ENCODE measurements around the gene CNTN1. TPM values are rescaled to one million over a fixed set of nuclear protein-coding genes. Genes with fewer than 3 reads are reported as not detected.
"Not testable (repeated sequence)": the region's sequence is repeated elsewhere in the genome, so short reads cannot be mapped to it uniquely, and the experiment has no call there.

The CNTN1 gene
- total RNA-seq, 1 donor from 2014 or later: not detected

DNA sequence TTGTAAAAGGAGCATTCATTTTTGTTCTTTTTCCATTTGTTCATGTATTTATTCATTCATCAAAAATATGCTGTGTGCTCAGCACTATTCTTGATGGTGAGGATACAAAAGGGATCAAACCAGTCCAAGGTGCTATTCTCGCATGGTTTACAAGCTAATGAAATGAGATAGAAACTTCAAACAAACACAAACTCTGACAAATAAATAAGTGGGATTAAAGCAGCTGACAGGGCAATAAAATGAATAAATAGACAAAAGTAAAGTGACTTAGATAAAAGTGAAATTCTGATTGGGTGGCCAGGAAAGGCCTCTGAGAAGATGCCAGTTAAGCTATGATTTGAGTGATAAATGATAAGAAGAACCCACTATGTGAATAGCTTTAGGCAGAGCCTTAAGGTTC lies 333.9 kb downstream of the CNTN1 start:
- no peak for DNase-seq (ENCODE audit: low read depth in 2 of 2)

DNA sequence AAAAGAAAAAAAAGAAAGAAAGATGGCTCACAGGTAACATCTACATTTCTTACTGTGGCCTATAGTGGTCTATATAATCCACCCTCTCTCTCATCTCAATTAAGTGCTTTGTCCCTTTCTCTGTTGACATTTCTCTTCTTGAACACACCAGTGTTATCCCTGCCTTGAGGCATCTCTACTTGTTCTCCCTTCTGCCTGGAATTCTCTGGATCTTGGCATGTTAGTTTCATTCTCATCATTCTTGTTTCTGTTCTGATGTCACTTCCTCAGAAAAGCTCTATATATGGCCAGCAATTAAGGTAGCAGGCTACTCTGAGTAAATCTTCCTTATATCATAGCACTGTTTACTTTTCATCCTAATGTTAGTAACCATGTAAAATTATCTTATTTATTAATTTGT lies 340.1 kb downstream of the CNTN1 start:
- DNase-seq (ENCODE audit: low read depth in 2 of 2): no peak

DNA sequence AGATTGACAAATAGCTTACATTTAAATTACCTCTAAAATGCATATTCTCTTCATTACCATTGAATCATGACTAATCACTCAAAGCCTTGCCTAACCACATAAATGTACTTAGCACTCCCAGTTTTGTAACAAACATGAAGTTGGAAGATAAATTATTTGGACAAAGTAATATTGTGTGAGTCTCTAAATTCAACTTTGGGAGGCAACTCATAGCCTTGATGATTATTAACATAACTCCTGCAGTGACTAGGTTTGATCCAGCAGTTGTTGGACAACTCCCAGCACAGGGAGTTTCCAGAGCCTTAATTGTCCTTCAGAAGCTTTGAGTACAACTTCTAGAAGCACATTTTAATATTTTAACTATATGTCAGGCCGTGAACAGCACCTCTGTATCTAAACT lies 342.4 kb downstream of the CNTN1 start:
- no peak for DNase-seq (ENCODE audit: low read depth in 2 of 2)

DNA sequence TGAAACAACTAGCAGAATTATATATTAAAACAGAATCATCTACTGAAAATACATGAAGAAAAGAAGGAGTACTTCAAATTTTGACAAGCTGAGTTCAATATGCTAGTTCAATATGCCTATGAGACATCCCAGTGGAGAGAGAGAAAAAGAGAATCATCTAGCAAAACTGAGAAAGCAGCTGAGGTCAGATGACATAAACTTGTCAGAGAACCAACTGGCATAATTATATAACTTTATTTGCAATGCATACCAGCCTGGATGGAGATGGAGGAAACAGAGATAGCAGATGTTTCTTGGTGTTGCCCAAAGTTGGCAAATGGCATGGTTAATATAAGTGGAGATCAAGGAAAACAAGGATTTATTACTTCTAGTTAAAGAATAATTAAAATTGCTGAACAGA lies 347.2 kb downstream of the CNTN1 start:
- DNase-seq (ENCODE audit: low read depth in 2 of 2): no peak

DNA sequence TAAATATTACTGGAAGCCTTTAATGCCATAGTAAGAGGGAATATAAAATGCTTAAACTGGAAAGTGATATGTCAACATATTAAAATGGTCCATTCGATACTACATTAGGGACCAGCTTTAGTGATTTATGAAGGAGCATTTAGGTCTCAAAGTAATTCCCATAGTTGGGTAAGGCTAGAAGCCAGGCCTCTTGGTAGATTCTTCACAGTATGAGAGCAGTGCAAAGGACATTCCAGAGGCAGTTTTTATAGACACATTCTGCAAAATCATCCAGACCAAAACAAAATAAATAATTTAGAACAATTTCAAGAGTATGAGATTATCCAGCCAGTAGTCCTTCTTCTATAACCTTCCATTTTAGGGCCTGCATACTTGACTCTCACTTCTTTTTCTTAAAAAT lies 353.3 kb downstream of the CNTN1 start:
- DNase-seq (ENCODE audit: low read depth in 2 of 2): no peak

DNA sequence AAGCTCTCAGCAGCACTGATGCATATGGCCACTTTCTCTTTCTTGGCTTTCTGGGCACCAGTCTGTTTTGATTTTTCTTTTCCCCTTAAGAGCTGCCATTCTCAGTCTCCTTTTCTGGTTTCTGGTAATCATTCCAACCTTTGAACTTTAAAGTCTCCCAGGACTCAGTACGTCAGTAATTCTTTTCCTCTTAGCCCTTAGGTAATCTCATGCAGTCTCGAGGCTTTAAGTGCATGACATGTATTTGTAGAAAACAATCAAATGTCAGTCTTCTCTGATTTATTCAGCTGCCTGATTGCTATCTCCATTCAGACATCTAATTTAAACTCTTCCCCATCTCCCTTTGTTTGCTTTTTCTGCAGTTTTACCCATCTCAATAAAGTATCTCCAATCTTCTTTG lies 356.8 kb downstream of the CNTN1 start:
- no peak for DNase-seq (ENCODE audit: low read depth in 2 of 2)

DNA sequence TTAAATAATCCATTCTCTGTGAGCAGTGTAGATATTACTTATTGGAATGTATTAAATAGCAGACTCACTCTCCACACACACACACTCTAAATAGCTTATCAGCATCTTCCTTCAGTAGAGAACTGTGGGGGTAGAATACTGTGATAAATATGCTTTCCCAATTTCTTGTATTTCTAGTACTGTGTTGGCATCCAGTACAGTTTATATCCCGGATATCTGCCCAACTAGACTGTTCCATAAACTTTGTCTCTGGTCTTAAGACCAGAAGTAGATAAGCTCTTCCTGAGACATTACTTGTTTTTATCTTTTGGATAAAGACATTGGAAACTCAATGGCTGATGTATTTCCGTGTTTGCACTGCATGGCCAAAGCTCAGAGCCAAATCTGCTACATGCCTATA lies 359.7 kb downstream of the CNTN1 start:
- no peak for DNase-seq (ENCODE audit: low read depth in 2 of 2)

DNA sequence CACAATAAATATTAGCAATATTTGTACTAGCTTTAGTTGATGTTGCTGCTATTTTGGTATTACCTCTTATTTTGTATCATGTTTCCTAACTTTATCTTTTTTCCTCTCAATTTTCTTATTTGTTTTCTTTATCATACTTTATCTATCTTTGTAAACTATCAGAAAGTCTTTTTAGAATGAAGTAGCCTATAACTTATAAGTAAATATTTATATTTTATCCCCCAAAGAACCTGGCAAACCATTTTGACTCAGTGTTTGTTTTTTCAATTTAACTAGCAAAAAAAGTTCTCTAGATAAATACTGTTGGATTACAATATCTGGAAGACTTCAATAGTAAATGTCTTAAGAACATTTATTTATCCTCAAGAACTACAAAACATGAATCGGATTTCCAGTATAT lies 360.2 kb downstream of the CNTN1 start:
- no peak for DNase-seq (ENCODE audit: low read depth in 2 of 2)

DNA sequence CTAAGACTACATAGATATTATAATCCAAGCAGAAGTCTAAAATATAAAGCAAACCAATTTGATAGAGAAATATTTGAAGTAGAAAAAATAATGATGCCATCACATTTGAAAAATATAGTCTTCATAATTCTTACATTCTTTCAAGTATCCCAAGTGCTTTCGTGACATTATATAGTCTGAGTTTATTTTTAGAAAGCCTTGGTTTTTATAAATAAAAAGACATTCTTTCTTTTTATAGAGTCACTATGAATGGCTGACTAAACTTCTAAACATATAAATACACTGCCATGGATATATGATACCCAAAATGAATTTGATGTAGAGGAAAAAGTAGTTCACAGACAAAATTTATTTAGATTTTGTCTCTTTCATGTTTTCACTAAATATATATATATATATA lies 360.8 kb downstream of the CNTN1 start:
- DNase-seq (ENCODE audit: low read depth in 2 of 2): no peak

DNA sequence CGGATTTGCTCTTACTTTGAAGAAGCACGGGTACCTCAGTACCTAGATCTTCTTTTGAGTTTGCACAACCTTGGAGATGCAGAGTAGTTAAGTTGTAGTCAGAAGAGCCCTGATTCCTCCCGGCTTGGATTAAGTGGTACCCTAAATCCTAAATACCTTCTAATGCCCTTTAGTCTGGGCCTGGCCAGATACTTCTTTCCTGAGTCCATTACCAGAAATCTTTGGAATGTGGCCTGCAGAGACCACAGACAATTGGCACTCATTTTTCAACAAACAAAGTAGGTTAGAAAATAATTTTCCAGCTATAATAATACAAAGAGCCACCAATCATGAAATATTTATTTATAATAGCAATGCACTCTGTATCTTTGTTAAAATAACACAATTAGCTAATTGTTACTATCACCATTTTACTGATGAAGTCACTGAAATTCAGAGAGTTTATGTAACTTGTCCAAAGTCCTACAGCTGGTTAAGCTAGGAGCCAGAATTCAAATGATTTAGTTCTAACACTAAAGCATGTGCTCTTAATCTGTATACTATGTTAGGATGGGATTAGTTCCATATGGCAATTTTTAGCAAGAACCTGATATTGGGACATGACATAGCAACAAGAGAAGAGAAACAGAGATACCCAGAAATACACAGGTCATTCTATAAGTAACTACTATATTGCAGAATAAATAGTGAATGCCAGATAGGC lies 363.8 kb downstream of the CNTN1 start:
- DNase-seq (ENCODE audit: low read depth in 2 of 2): no peak

DNA sequence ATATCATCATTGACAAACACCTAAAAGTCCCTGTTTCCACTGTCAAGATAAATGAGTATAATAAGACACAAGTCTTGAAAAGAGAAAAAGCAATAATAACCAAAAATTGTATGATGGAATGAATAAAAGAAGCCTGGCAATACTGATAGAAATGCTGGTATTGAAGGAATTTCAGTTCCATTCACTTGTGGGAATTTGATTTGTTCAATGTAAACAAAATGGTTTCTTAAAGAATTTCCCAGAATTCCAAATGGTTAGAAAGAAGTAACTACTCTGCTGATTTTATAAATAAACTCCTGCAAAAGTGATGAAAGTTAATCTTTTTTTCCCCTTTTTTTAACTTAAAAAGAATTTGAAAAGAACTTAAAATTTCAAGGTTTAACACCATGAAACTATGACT lies 366.0 kb downstream of the CNTN1 start:
- DNase-seq (ENCODE audit: low read depth in 2 of 2): no peak

DNA sequence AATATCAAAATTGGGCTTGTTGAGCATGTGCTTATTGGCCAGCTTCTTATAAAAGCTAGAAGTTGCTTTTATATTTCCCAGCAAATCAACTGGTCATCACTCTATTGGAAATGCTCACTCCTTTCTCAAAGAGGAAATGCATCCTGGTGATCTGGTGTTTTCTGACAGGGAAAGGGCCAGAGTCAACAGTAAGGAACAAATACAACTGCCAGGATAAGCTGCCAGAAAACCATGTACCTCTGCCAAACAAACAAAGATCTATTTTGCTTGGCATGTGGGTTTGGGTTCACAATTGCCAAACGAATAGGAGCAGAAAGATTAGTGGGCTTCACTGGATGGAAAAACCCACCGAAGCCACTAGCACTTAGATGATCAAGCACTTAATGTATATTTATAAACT lies 369.0 kb downstream of the CNTN1 start:
- DNase-seq (ENCODE audit: low read depth in 2 of 2): no peak

DNA sequence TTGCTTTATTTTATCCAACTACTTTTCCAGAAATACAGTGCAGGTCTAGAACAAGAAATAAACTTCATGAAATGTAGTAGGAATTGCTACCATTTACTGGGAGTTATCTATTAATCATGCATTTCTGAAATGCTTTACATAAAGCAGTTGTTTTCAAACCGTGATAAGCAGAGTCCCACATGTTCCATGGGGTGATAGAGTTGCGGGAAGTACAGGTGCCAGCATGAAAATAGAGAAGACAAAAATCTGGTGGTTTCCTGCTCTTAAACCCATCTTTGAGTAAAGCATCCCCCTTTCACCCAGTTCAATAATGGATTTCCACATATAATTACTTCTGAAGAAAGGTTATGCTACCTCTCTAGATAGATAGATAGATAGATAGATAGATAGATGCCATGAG lies 372.2 kb downstream of the CNTN1 start:
- no peak for DNase-seq (ENCODE audit: low read depth in 2 of 2)

DNA sequence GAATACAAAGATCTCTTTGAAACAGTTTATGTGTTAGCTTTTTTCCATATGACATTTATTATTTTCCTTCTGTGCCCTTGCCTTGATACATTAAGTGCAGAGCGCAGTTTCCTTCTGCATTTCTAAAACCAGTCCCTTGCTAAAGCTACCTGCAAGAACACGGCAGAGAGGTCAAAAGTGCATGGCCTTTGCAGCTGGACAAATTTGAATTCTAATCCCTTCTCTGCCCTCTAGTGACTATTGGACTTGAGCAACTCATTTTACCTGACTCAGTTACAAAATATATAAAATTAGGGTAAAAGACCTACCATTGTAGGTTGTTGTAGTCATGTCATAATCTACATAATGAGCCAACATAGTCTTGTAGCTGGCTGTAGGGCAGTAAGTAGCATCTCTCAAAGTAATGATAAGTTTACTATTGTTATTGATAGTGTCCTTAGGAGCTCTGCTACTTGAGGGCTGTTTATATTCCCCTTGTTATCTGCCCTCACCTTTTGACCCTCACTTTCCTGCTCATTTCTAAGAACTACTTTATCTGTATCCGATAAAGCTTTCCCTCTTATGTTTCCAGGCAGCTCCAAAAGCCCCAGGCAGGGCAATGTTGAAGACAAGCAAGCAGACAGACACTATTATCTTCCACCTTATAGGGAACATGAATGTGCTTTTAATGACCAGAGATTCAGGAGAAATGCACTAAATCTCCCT lies 375.9 kb downstream of the CNTN1 start:
- no peak for DNase-seq (ENCODE audit: low read depth in 2 of 2)

DNA sequence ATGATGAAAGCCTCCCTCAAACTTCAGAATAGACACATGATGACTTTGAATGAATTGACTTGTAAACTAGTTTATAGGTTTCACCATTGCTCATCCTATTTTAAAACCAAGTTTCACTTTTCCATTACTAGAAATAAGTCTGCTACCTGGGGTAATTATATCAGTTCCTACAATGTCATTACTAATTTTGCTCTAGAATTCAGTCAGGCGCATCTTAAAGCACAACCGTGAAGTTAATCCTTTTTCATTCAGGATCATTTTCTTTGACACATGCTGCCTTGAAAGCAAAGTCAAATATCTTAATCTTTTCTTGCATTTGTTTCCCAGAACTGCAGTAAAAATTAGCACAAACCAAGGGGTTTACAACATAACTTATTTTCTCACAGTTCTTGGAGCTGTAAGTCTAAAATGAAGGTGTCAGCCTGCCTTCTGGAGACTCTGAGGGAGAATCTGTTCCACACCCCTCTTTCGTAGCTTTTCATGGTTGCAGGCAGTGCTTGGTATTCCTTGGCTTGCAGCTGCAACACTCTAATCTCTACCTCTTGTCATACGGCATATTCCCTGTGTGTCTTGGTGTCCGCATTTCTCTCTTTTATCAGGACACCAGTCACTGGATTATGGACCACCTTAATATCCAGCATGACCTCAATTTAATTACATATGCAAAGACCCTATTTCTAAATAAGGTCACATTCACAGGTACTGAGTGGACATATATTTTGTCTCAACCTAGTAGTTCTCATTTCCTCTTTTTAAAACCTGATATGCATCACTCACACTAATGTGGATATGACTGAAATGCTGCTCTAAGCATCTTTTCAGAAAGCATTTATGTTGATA lies 381.6 kb downstream of the CNTN1 start:
- DNase-seq (ENCODE audit: low read depth in 2 of 2): no peak

DNA sequence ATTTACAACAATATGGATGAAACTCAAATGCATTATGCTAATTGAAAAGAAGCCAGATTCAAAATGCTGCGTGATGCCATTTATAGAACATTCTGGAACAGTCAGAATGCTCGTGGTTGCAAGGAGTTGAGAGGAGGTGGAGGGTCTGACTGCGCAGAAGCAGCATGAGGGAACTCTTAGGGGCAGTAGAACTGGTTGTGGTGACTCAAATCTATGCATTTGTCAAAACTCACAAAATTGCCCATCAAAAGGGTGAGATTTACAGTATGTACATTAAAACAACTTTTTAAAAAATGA lies 382.2 kb downstream of the CNTN1 start:
- no peak for DNase-seq (ENCODE audit: low read depth in 2 of 2)

DNA sequence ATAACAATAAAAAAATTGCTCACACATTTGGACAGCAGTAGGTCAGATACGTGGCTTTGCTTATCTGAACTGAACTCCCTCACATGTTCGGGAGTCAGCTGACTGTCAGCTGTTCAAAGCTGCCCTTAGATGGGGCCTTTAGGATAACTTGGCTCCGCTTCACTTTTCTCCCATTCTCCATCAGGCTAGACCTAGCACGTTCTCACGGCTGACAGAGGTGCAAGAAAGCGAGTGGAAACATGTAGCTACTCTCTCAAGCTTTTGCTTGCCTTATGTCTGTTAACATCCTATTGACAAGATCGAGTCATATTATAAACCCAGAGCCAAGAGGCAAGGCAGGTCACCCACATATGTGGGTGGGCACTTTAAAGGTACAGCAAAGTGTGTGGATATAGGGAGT lies 383.9 kb downstream of the CNTN1 start:
- no peak for DNase-seq (ENCODE audit: low read depth in 2 of 2)

DNA sequence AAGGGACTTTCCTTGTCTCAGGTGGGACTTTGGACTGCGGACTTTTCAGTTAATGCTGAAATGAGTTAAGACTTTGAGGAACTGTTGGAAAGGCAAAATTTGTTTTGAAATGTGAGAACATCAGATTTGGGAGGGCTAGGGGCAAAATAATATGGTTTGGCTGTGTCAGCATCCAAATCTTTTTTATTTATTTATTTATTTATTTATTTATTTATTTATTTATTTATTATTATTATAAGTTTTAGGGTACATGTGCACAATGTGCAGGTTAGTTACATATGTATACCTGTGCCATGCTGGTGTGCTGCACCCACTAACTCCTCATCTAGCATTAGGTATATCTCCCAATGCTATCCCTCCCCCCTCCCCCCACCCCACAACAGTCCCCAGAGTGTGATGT lies 389.0 kb downstream of the CNTN1 start:
- not testable (repeated sequence) for DNase-seq (ENCODE audit: low read depth in 2 of 2)

DNA sequence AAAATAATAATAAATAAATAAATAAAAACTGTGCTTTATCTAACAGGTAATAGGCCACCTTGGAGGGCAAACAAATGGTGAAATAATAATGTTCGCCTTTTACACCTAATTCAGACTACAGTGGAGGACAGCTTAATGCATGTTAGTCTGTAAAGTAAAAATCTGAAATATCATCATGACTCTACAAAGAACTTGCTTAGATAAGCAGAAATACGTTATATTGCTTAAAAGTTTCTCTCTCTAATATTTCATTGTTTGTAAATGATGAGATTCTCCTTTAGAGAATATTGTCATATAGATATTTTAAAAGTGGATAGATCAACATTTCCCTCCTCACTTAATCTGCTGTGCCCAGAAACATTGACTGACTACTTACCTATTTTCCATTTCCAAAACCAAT lies 397.2 kb downstream of the CNTN1 start:
- no peak for DNase-seq (ENCODE audit: low read depth in 2 of 2)

DNA sequence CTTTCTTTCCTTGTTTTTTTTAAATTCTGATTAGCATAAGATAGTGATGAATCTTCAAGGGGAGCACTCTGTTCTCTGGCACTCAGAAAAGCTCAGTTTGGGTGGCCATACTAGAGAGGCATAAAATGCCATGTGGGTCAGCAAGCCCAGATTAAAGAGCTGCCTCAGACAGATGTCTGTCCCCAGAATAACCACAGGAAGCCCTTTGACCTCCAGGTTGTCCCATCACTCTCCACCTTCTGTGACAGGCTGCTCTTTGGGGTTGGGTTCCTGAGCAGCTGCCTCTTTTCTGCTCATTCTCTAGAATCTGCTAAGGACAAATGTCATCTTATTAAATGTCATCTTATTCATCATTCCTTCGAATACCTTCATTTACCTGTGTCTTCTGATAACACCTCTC lies 399.9 kb downstream of the CNTN1 start:
- DNase-seq (ENCODE audit: low read depth in 2 of 2): no peak

DNA sequence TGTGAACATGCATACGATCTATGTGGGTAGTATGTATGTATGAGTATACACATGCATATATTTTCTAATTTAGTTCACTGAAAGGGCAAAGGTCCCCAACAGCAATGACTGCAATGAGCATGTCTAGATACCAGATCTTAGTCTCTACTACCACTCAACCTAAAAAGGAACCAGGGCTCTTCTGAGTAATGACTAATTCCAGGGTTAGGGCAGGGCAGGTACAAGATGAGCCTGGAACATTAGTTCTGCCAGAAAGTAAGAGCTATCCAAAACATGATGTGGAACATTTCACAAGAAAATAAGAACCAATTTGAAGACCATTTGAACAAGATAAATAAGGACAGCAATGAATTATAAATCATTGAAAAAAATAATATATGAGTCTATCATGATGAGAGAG lies 404.6 kb downstream of the CNTN1 start:
- no peak for DNase-seq (ENCODE audit: low read depth in 2 of 2)

DNA sequence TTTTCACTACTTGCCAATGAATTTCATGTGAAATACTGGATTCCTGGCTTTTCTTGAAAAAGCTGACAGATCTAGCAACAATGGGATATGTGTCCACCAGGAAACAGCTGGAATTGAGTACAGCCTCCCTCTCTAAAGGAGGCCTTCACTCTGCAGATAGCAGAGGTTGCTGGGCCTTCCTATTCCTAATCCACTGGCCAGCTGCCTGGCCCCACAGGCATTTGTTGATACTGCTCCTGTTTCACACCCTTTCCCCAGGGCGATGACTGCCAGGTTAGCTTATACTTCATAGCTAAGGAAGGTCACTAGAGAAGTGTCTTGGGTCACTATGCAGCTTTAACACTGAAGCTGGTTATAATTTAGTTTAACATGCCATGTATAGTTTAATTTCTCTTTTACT lies 408.3 kb downstream of the CNTN1 start:
- DNase-seq (ENCODE audit: low read depth in 2 of 2): no peak

DNA sequence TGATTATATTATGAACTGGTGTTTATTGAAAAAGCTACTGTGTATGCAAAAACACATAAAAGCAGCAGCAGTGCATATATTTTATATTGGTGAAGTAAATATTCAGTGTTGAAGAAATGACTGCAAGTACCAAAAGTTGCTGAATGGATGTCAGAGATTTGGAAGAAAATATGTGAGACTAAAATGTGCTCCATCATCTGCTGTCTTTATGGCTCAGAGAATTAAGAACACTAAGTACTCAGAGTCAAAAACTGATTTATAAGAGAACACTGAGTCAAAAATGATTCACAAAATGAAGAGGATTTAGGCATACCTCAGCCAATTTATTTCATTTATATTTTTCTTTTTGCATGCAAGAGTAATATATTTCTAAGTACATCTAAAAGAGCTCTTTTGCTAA lies 409.6 kb downstream of the CNTN1 start:
- no peak for DNase-seq (ENCODE audit: low read depth in 2 of 2)

Measured in lung microvascular endothelial cell (primary cell).